Pulmonary artery endothelial cell (primary cell): ENCODE data around the gene TEAD4. TPM values are rescaled to one million over a fixed set of nuclear protein-coding genes. Genes with fewer than 3 reads are reported as not detected.

ENCODE experiments used
- DNase-seq: peaks from one replicate; pipeline ENCODE4 v3.0.0-alpha.2; 2011; ENCODE audit warnings: low read depth, low spot score
- total RNA-seq: library from RNA; depleted of rRNA; stranded (reverse); fragments of >200 nt; gene quantifications from 2 replicates; pipeline ENCODE4 v1.2.3, GENCODE V29; 2014

TEAD4 gene
- total RNA-seq, 1 donor from 2014 or later, result 26.2 TPM

- no peak for DNase-seq
Measured at GRCh38 chr12:2960390-2960956, 1.3 kb downstream of the TEAD4 start.

GRCh38 chr12:2960996-2961616 is 1.9 kb downstream of the TEAD4 start:
- no peak for DNase-seq

GRCh38 chr12:2961705-2962104 is 2.5 kb downstream of the TEAD4 start:
- no peak for DNase-seq

GRCh38 chr12:2963154-2963759 is 4.1 kb downstream of the TEAD4 start:
- DNase-seq, result no peak

GRCh38 chr12:2963760-2964292 is 4.6 kb downstream of the TEAD4 start:
- no peak for DNase-seq

- no peak for DNase-seq
Measured at GRCh38 chr12:2967651-2968050, 8.5 kb downstream of the TEAD4 start.

- no peak for DNase-seq
Measured at GRCh38 chr12:2970744-2971143, 11.5 kb downstream of the TEAD4 start.

- no peak for DNase-seq
Measured at GRCh38 chr12:2973566-2973965, 14.4 kb downstream of the TEAD4 start.

GRCh38 chr12:2974560-2974971 is 15.4 kb downstream of the TEAD4 start:
- DNase-seq, result no peak

- no peak for DNase-seq
Measured at GRCh38 chr12:2976581-2976996, 17.4 kb downstream of the TEAD4 start.

- no peak for DNase-seq
Measured at GRCh38 chr12:2977776-2978175, 18.6 kb downstream of the TEAD4 start.

- DNase-seq, result no peak
Measured at GRCh38 chr12:2979806-2980205, 20.6 kb downstream of the TEAD4 start.

GRCh38 chr12:2980630-2981029 is 21.4 kb downstream of the TEAD4 start:
- no peak for DNase-seq

- no peak for DNase-seq
Measured at GRCh38 chr12:2982361-2982760, 23.2 kb downstream of the TEAD4 start.

- DNase-seq, result no peak
Measured at GRCh38 chr12:2984249-2984648, 25.1 kb downstream of the TEAD4 start.

GRCh38 chr12:2984698-2985097 is 25.5 kb downstream of the TEAD4 start:
- DNase-seq, result no peak

GRCh38 chr12:2986876-2987275 is 27.7 kb downstream of the TEAD4 start:
- no peak for DNase-seq

GRCh38 chr12:2988494-2988893 is 29.3 kb downstream of the TEAD4 start:
- no peak for DNase-seq

GRCh38 chr12:2992724-2993123 is 33.5 kb downstream of the TEAD4 start:
- no peak for DNase-seq

- DNase-seq, result no peak
Measured at GRCh38 chr12:2997989-2998670, 38.9 kb downstream of the TEAD4 start.

GRCh38 chr12:2998789-2999264 is 39.6 kb downstream of the TEAD4 start:
- no peak for DNase-seq

GRCh38 chr12:2999265-2999841 is 40.2 kb downstream of the TEAD4 start:
- DNase-seq, result no peak
